ENCODE data around the gene UGT1A10.
"Not testable (repeated sequence)": the region's sequence is repeated elsewhere in the genome, so short reads cannot be mapped to it uniquely, and the experiment has no call there.

Gene UGT1A10

GRCh38 chr2:233655943-233656342 is 19.7 kb downstream of the UGT1A10 start:
- not testable (repeated sequence) for DNase-seq (ENCODE audit: low read depth)

GRCh38 chr2:233656443-233656842 is 20.2 kb downstream of the UGT1A10 start:
- DNase-seq (ENCODE audit: low read depth) = no peak

- no peak for DNase-seq (ENCODE audit: low read depth)
Measured at GRCh38 chr2:233658610-233659009, 22.4 kb downstream of the UGT1A10 start.

- DNase-seq (ENCODE audit: low read depth) = no peak
Measured at GRCh38 chr2:233663911-233664310, 27.7 kb downstream of the UGT1A10 start.

- DNase-seq (ENCODE audit: low read depth) = no peak
Measured at GRCh38 chr2:233668605-233669260, 32.5 kb downstream of the UGT1A10 start.

GRCh38 chr2:233671290-233672161 is 35.3 kb downstream of the UGT1A10 start, which contains the start of gene UGT1A9:
TSS of gene UGT1A9 (plus strand) at chr2:233671898. CDS start at chr2:233671935, 37 bp downstream.
- no peak for DNase-seq (ENCODE audit: low read depth)

GRCh38 chr2:233672886-233673285 is 36.6 kb downstream of the UGT1A10 start:
- DNase-seq (ENCODE audit: low read depth) = no peak

GRCh38 chr2:233673896-233674295 is 37.6 kb downstream of the UGT1A10 start:
- DNase-seq (ENCODE audit: low read depth) = no peak

GRCh38 chr2:233674314-233674713 is 38.1 kb downstream of the UGT1A10 start:
- DNase-seq (ENCODE audit: low read depth) = no peak

- DNase-seq (ENCODE audit: low read depth) = no peak
Measured at GRCh38 chr2:233674995-233675394, 38.7 kb downstream of the UGT1A10 start.

- no peak for DNase-seq (ENCODE audit: low read depth)
Measured at GRCh38 chr2:233676046-233676445, 39.8 kb downstream of the UGT1A10 start.

GRCh38 chr2:233679196-233679595 is 42.9 kb downstream of the UGT1A10 start:
- DNase-seq (ENCODE audit: low read depth) = no peak

- no peak for DNase-seq (ENCODE audit: low read depth)
Measured at GRCh38 chr2:233680361-233681045, 44.3 kb downstream of the UGT1A10 start.

GRCh38 chr2:233681521-233682099 is 45.4 kb downstream of the UGT1A10 start, which contains the start of gene UGT1A7:
TSS of gene UGT1A7 (plus strand) at chr2:233681901. CDS start at chr2:233681938, 37 bp downstream.
- DNase-seq (ENCODE audit: low read depth) = no peak

- no peak for DNase-seq (ENCODE audit: low read depth)
Measured at GRCh38 chr2:233684640-233685039, 48.4 kb downstream of the UGT1A10 start.

GRCh38 chr2:233686928-233687327 is 50.7 kb downstream of the UGT1A10 start:
- no peak for DNase-seq (ENCODE audit: low read depth)

GRCh38 chr2:233688341-233688740 is 52.1 kb downstream of the UGT1A10 start:
- no peak for DNase-seq (ENCODE audit: low read depth)

GRCh38 chr2:233689031-233689430 is 52.8 kb downstream of the UGT1A10 start:
- no peak for DNase-seq (ENCODE audit: low read depth)

GRCh38 chr2:233689501-233689900 is 53.3 kb downstream of the UGT1A10 start:
- DNase-seq (ENCODE audit: low read depth) = no peak

- no peak for DNase-seq (ENCODE audit: low read depth)
Measured at GRCh38 chr2:233690444-233690843, 54.2 kb downstream of the UGT1A10 start.

GRCh38 chr2:233691443-233692433 is 55.5 kb downstream of the UGT1A10 start:
- DNase-seq (ENCODE audit: low read depth) = no peak

Data from fibroblast of the conjunctiva (primary cell).